ENCODE results near the gene SHROOM3.

Gene SHROOM3

DNA sequence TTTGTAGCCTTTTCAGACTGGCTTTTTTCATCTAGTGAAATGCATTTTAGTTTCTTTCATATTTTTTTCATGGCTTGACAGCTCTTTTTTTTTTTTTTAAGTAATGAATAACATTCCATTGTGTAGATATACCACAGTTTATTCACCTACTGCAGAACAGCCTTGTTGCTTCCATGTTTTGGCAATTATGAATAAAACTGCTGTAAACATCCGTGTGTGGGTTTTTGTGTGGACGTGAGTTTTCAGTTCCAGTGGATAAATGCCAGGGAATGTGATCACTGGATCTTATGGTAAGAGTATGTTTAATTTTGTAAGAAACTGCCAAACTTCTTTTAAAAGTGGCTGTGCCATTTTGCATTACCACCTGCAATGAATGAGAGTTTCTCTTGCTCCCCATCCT is 302.2 kb downstream of the SHROOM3 start:
- TF ChIP-seq, protein P1, sequence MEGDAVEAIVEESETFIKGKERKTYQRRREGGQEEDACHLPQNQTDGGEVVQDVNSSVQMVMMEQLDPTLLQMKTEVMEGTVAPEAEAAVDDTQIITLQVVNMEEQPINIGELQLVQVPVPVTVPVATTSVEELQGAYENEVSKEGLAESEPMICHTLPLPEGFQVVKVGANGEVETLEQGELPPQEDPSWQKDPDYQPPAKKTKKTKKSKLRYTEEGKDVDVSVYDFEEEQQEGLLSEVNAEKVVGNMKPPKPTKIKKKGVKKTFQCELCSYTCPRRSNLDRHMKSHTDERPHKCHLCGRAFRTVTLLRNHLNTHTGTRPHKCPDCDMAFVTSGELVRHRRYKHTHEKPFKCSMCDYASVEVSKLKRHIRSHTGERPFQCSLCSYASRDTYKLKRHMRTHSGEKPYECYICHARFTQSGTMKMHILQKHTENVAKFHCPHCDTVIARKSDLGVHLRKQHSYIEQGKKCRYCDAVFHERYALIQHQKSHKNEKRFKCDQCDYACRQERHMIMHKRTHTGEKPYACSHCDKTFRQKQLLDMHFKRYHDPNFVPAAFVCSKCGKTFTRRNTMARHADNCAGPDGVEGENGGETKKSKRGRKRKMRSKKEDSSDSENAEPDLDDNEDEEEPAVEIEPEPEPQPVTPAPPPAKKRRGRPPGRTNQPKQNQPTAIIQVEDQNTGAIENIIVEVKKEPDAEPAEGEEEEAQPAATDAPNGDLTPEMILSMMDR (IDR thresholded peaks at IDR 0.05): no peak
- Histone ChIP-seq H3K27ac (no peak overlapping the region), H3K4me1 (ENCODE audit: control insufficient read depth in 1 of 2, insufficient read depth in 1 of 2, low read depth in 1 of 2, low read length in 1 of 2) (no peaks in the 10 kb centered on the region), H3K9me3 (no peaks in the 10 kb centered on the region), H3K27me3 (peaks cover 16% of the 10 kb centered on the region), H3K36me3 (no peaks in the 10 kb centered on the region), H3K4me3 (ENCODE audit: low read depth in 1 of 2, low read length in 1 of 2) (no peak overlapping the region)

- Histone ChIP-seq H3K4me1 (ENCODE audit: control insufficient read depth in 1 of 2, insufficient read depth in 1 of 2, low read depth in 1 of 2, low read length in 1 of 2) (no peaks in the 10 kb centered on the region), H3K9me3 (no peaks in the 10 kb centered on the region), H3K4me3 (ENCODE audit: low read depth in 1 of 2, low read length in 1 of 2) (no peak overlapping the region), H3K27me3 (peaks cover 16% of the 10 kb centered on the region), H3K36me3 (no peaks in the 10 kb centered on the region), H3K27ac (no peak overlapping the region)
- TF ChIP-seq, protein P1 (IDR thresholded peaks at IDR 0.05): no peak
Observed at GRCh38 chr4:76737771-76738085, 302.7 kb downstream of the SHROOM3 start.

- H3K4me1 ChIP-seq (ENCODE audit: control insufficient read depth in 1 of 2, insufficient read depth in 1 of 2, low read depth in 1 of 2, low read length in 1 of 2): no peaks in the 10 kb centered on the region
- H3K4me3 ChIP-seq (ENCODE audit: low read depth in 1 of 2, low read length in 1 of 2): no peak overlapping the region
- TF ChIP-seq, protein P1 (IDR thresholded peaks at IDR 0.05): no peak
- H3K27ac ChIP-seq: no peak overlapping the region
- no peaks in the 10 kb centered on the region for H3K9me3 ChIP-seq
- H3K36me3 ChIP-seq: no peaks in the 10 kb centered on the region
- peaks cover 16% of the 10 kb centered on the region for H3K27me3 ChIP-seq
Observed at GRCh38 chr4:76738086-76738931, 303.3 kb downstream of the SHROOM3 start.

DNA sequence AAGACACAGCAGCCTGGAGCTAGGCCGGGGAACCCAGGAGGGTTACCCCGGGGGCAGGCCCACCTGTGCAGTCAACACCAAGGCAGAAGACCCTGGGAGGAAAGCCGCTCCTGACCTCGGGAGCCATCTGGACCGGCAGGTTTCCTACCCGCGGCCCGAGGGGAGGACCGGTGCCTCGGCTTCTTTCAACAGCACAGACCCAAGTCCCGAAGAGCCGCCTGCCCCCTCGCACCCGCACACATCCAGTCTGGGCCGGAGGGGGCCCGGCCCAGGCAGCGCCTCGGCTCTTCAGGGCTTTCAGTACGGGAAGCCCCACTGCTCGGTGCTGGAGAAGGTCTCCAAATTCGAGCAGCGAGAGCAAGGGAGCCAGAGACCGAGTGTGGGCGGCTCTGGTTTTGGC is 305.2 kb downstream of the SHROOM3 start:
- Histone ChIP-seq H3K4me3 (ENCODE audit: low read depth in 1 of 2, low read length in 1 of 2) (no peak overlapping the region), H3K4me1 (ENCODE audit: control insufficient read depth in 1 of 2, insufficient read depth in 1 of 2, low read depth in 1 of 2, low read length in 1 of 2) (no peaks in the 10 kb centered on the region), H3K27me3 (peaks cover 12% of the 10 kb centered on the region), H3K9me3 (no peaks in the 10 kb centered on the region), H3K27ac (no peak overlapping the region), H3K36me3 (no peaks in the 10 kb centered on the region)
- TF ChIP-seq, protein P1 (IDR thresholded peaks at IDR 0.05): no peak

DNA sequence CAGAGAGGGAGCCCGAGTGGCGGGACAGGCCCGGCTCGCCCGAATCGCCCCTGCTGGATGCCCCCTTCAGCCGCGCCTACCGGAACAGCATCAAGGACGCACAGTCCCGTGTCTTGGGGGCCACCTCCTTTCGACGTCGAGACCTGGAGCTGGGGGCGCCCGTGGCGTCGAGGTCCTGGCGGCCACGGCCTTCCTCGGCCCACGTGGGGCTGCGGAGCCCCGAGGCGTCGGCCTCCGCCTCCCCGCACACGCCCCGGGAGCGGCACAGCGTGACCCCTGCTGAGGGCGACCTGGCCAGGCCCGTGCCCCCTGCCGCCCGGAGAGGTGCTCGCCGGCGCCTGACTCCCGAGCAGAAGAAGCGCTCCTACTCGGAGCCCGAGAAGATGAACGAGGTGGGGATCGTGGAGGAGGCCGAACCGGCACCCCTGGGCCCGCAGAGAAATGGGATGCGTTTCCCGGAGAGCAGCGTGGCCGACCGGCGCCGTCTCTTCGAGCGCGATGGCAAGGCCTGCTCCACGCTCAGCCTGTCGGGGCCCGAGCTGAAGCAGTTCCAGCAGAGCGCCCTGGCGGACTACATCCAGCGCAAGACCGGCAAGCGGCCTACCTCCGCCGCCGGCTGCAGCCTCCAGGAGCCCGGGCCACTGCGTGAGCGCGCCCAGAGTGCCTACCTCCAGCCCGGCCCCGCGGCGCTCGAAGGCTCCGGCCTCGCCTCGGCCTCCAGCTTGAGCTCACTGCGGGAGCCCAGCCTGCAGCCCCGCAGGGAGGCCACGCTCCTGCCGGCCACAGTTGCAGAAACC is 306.0 kb downstream of the SHROOM3 start:
- Histone ChIP-seq H3K4me1 (ENCODE audit: control insufficient read depth in 1 of 2, insufficient read depth in 1 of 2, low read depth in 1 of 2, low read length in 1 of 2) (no peaks in the 10 kb centered on the region), H3K27ac (no peak overlapping the region), H3K36me3 (no peaks in the 10 kb centered on the region), H3K4me3 (ENCODE audit: low read depth in 1 of 2, low read length in 1 of 2) (no peak overlapping the region), H3K27me3 (peaks cover 9% of the 10 kb centered on the region), H3K9me3 (no peaks in the 10 kb centered on the region)
- TF ChIP-seq, protein P1 (IDR thresholded peaks at IDR 0.05): no peak
